T47D (cell line): ENCODE data around the gene CPNE7.
"Not testable (repeated sequence)": the region's sequence is repeated elsewhere in the genome, so short reads cannot be mapped to it uniquely, and the experiment has no call there.

Experiments used
- DNase-seq, 2 experiments: peaks; one replicate each; pipeline versions ENCODE4 v3.0.0 to v3.0.0-alpha.2; 2011 to 2012; ENCODE audit warnings: low read depth in 1 of 2, low spot score in 1 of 2
- JUND ChIP-seq: IDR thresholded peaks from 2 replicates; pipeline ENCODE4 v1.6.1; 2012; ENCODE audit warnings: low read depth
- in situ Hi-C: cut with HindIII; loops from 2 replicates; pipeline ENCODE4 v1.10.0; 2016; ENCODE audit warnings: low sequenced_read_pairs, low pct_unique_long_range_greater_than_20kb

CPNE7 gene

DNA sequence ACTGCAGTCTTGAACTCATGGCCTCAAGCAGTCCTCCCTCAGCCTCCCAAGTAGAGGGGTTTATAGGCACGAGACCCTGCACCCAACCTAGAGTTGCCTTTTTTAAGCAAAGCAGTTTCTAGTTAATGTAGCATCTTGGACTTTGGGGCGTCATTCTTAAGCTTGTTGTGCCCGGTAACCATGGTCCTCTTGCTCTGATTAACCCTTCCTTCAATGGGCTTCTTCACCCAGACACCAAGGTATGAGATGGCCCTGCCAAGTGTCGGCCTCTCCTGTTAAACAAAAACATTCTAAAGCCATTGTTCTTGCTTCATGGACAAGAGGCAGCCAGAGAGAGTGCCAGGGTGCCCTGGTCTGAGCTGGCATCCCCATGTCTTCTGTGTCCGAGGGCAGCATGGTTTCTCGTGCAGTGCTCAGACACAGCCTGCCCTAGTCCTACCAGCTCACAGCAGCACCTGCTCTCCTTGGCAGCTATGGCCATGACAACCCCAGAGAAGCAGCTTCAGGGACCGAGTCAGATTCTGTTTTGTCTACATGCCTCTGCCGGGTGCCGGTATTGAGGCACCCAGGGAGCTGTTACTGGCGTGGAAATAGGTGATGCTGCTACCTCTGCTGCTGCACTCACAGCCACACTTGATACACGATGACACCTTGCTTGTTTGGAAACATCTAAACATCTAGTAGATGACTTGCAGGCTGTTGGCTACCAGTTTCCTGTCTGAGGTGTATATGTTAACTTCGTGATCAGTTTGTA lies 11.7 kb upstream of the CPNE7 start:
- TF ChIP-seq JUND: no peak
- DNase-seq: peak in 1 of 2 experiments; percentile 37

DNA sequence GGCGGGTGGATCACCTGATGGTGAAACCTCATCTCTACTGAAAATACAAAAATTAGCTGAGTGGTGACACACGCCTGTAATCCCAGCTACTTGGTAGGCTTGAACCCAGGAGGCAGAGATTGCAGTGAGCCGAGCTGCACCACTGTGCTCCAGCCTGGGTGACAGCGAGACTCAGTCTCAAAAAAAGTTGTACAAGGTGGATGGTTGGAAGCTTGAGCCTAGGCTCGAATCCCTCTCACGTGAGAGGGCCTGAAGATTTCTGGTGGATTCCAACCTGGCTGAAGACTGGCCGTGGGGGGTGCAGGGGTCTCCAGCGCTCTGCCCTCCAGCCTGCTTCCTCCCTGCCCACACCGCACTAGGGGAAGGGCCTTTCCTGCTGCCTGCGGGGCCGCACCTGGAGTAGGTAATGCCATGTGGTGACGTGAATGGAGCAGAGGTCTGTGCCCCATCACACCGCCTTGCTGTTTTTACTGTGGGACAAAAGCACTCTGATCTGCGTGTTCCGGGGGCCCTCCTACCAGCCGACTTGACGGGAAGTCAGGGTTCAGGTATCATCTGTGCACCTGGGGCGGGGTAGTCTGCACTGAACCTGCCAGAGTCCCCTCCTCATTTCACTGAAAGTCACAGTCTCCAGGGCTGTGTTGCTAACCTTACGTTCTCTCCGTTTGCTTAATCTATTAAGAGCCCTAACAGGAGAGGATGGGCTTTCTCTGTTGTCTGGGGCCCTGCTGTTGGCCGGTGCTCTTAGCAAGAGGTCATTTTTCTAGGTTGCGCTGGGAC lies 10.9 kb upstream of the CPNE7 start:
- DNase-seq: peak in 1 of 2 experiments; percentile 43
- TF ChIP-seq JUND: no peak
- in situ Hi-C loops: no loop called here

More for the DNA sequence above, 11.7 kb upstream of the CPNE7 start:
- in situ Hi-C loops: no loop called here

DNA sequence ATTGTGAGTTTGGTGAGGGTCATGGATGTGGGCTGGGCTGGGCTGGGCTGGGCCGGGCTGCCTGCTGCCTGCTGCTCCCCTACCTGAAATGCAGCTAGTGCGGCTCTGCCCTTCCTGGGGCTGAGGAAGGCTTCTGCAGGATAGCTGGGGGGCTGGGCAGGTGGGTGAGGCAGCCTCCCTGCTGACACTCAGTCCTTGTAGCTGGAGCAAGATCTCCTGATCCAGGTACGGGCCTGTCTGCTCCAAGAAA lies 10.4 kb upstream of the CPNE7 start:
- no peak for DNase-seq
- in situ Hi-C loops: no loop called here
- TF ChIP-seq JUND: no peak

DNA sequence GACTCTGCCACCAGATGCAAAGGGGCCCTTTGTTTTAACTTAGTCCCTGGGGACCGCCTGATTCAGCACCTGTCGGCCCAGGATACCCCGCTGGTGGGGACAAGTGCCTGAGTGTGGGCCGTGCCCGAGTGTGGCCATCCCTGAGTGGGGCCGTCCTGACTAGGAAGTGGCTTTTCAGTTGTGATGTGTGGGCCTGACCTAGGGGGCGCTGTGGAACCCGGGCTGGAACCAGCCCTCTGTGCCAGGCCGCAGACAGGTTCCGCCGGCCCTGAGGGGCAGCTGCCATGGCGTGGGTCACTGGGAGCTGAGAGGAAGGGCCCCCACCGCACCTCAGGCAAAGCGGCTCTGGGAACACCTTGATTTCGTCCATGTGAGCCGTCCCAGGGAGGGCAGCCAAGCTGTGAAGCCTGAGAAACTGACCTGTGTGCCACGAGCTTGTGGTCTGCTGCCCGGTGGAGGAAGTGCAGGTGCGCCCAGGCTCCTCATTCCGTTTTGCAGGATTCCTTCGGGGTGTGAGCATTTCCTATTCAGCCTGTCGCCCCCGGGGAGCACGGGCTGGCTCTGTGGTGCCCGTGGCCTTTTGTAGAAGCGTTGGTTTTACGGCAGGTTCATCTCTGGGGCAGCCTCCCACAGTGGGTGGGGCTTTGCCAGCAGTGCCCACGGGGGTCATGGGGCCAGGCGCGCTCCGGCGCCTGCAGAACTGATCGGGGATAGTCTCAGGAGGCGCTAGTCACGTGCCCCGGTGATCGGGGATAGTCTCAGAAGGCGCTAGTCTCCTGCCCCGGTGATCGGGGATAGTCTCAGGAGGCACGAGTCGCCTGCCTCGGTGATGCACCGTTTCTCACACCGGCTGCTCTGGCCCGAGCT lies 9.8 kb upstream of the CPNE7 start:
- in situ Hi-C loops: no loop called here
- DNase-seq: peak; percentile 81 to 93
- no peak; the same call in 1 of the 2 replicates for TF ChIP-seq JUND

DNA sequence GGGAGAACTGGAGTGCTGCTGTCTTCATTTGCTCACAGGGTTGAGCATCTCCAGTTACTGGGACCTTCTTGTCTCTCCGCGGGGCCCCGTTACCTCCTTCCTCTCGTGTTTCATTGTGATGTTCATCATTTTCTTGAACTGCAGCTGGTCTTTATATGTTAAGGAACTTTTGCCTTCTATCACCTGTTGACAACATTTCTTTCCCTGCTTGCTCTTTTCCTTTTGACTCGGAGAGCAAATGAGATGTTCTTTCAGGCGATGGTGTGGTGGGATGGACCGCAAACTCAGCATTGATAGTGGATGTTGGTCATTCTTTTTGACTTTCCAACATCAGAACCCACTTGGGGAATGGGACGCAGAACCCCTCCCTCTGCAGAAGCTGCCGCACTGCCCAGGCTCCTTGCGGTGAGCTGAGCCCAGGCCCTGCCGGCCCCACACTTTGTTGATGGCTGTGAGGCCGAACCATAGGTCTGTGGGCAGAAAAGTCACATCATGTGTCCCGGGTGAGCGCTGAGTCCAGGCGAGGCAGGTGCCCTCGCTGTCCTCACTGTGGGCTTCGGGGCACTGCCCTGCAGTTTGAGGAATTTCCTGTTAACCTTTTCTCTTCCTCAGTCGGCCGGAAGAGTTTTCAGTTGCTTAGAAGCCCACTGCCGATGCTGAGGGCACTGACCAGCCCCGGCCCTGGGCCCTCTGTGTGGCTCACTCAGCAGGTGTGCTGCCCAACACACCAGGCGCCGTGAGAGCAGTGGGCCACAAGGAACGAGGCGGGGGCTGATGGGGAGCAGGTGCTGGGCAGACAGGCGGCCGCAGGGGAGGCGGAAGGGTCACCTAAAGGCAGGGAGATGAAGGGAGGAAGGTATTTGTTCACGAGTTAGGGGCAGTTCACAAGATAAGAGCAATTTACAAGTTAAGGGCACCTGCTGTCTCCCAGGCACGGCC lies 7.6 kb upstream of the CPNE7 start:
- in situ Hi-C loops: no loop called here
- TF ChIP-seq JUND: no peak

DNA sequence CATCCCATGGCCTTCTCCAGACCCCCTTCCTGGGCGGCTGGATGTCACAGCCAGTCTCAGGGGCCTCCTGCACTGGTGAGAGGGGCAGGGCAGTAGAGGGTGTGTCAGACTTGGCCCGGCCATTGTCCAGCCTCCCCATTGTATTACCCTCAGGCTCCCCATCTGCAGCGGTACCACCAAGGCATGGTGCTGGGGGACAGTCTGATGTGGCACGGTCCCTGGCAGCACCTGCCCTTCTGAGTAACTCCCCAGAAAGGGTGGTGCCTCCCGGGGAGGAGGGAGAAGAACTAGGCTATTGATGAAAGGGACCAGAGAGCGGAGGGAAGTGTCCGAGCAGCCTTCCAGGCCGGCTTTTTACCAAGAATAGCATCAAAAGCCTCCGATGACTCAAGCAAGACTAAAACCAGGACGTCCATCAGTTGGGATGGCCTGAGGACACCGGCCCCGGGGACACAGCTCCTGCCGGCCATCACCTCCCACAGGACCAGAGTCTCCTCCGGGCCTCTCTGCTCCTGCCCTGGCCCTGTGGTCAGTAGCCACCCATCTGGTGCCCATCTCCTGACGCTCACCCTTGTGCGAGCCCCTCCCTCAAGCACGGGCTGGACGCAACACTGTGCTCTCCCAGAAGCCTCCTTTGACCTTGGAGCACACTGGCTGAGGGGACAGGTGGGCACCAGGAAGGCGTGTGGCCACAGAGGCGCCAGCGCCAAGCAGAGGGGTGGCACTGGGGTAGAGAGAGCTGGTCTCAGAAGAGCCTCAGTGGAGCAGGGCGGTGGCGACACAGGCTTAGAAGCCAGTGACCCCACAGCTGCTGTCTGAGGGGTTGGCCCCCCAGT lies 5.8 kb upstream of the CPNE7 start:
- no peak for DNase-seq
- TF ChIP-seq JUND: no peak
- in situ Hi-C loops: no loop called here

More for the DNA sequence above, 7.6 kb upstream of the CPNE7 start:
- no peak for DNase-seq

DNA sequence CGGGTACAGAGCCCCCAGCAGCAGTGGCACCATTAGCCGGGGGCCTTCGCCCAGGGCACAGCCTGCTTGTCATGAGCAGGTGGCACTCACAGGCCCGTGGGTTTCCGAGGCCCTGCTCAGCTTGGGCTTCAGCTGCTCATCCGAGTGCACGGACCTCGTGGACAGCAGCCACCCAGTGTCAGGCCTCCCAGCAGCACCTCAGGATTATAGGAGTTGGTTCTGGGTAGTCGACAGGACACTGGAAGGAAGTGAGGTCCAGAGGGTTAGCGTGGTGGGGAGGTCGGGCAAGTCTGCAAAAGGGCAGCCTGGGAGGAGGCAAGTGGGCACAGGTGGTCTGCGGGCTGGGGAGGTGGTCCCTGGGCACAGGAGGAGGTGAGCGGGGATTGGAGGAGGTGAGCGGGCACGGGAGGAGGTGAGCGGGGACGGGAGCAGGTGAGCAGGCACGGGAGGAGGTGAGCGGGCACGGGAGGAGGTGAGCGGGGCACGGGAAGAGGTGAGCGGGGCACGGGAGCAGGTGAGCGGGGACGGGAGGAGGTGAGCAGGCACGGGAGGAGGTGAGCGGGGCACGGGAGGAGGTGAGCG lies 5.1 kb upstream of the CPNE7 start:
- in situ Hi-C loops: no loop called here
- TF ChIP-seq JUND: no peak
- DNase-seq: no peak

DNA sequence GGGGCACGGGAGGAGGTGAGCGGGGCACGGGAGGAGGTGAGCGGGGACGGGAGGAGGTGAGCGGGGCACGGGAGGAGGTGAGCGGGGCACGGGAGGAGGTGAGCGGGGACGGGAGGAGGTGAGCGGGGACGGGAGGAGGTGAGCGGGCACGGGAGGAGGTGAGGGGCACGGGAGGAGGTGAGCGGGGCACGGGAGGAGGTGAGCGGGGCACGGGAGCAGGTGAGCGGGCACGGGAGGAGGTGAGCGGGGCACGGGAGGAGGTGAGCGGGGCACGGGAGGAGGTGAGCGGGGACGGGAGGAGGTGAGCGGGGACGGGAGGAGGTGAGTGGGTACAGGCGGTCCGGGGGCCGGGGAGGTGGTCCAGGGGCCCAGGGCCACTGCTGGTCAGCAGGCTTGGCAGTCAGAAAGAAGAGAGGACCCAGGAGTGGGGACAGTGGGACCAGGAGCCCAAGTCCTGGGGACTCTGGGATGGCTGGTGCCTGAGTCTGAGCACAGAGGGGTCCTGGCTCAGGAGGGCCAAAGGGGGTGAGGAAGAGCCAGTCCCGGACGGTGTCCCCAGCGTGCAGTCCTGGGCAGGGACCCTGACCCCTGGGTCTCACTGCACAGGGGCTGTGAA lies 4.5 kb upstream of the CPNE7 start:
- in situ Hi-C loops, DNase-seq: not testable (repeated sequence)

DNA sequence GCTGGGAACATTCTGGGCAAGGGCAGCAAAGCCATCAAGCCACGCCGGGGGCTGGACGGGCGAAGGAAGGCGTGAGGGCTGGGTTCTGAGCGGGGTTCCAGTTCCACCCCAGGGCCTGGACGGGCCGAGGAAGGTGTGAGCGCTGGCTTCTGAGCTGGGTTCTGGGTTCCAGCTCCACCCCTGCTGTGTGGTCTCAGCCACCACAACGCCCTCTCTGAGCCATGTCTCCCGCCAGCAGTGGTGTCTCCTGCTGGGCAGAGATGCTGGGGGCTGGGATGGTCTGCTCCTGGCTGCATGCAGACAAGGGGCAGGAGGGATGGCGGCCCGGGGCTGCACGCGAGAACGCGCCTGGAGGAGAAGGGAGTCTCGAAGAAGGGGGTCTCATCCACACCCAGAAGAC lies 3.9 kb upstream of the CPNE7 start:
- no peak for TF ChIP-seq JUND
- in situ Hi-C loops: no loop called here

DNA sequence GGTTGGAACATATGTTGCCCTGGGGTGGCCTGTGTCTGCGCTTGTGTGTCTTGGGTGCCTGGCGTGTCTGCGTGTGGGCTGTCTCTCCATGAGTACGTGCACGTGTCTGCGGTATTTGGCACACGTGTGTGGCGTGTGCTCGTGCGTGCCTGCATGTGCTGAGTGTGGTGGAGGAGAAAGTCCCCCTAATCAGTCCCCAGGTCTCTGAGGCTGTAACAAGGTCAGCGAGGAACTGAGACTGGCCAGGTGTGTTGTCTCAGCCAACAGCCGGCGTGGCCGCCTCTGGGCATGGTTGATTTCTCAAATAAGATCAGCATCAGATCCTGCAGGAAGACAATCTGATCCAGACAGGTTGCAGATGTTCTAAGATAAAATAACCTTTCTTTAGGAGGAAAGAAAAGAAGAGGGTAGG lies 3.5 kb upstream of the CPNE7 start:
- DNase-seq: peak; percentile 66 to 80
- TF ChIP-seq JUND: no peak
- in situ Hi-C loops: no loop called here

More for the DNA sequence above, 3.9 kb upstream of the CPNE7 start:
- DNase-seq: no peak
